ENCODE results near the gene ADH1B.
"Not testable (repeated sequence)": the region's sequence is repeated elsewhere in the genome, so short reads cannot be mapped to it uniquely, and the experiment has no call there.

ADH1B gene

DNA sequence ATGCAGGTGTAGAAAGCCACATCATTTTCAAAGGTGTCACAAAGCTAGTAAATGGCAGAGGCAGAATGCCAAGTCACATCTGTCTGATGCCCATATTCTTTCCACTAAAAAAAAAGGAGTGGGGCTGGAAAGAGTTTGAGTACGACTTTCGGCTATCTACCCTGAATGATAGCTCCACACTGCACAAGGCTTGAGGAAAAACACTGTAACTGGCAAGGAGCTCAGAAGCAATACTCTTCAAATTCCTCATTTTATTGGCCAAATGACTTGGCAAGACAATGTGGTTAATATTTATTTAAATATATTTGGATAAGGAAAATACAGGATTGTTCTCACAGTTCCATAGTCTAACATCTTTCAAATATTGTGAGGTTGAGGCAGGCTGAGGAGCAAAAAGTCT is 36.7 kb upstream of the ADH1B start:
- H3K27ac ChIP-seq: no peak overlapping the region
- TF ChIP-seq, protein P1, sequence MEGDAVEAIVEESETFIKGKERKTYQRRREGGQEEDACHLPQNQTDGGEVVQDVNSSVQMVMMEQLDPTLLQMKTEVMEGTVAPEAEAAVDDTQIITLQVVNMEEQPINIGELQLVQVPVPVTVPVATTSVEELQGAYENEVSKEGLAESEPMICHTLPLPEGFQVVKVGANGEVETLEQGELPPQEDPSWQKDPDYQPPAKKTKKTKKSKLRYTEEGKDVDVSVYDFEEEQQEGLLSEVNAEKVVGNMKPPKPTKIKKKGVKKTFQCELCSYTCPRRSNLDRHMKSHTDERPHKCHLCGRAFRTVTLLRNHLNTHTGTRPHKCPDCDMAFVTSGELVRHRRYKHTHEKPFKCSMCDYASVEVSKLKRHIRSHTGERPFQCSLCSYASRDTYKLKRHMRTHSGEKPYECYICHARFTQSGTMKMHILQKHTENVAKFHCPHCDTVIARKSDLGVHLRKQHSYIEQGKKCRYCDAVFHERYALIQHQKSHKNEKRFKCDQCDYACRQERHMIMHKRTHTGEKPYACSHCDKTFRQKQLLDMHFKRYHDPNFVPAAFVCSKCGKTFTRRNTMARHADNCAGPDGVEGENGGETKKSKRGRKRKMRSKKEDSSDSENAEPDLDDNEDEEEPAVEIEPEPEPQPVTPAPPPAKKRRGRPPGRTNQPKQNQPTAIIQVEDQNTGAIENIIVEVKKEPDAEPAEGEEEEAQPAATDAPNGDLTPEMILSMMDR (IDR thresholded peaks at IDR 0.05): no peak
- no peak for TF ChIP-seq ZFX (IDR thresholded peaks at IDR 0.05; ENCODE audit: borderline replicate concordance)

DNA sequence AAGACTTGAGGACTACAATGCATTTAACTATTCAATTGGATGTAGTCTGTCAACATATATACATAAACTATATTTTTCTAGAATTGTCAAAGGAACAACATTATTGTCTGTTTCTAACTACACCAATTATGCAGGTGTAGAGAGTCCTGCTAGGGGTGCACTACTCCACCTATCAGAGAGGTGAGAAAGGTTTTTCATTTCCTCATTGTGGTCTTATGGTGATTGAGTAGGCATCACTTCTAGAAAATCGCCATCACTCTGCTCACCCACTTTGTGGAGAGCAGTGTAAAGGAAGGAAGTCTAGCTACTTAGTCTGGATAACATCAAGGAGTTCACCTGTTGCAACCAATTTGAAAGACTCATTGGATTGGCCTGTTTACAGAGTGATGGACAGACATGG is 35.8 kb upstream of the ADH1B start:
- no peak overlapping the region for H3K27ac ChIP-seq
- TF ChIP-seq, protein P1 (IDR thresholded peaks at IDR 0.05): no peak
- TF ChIP-seq ZFX (IDR thresholded peaks at IDR 0.05; ENCODE audit: borderline replicate concordance): no peak

DNA sequence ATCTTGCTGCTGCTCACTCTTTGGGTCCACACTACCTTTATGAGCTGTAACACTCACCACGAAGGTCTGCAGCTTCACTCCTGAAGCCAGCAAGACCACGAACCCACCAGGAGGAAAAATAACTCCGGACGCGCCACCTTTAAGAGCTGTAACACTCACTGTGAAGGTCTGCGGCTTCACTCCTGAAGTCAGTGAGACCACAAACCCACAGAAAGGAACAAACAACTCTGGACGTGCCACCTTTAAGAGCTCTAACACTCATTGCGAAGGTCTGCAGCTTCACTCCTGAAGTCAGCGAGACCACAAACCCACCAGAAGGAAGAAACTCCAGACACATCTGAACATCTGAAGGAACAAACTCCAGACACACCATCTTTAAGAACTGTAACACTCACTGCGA is 34.9 kb upstream of the ADH1B start:
- H3K27ac ChIP-seq: not testable (repeated sequence)

DNA sequence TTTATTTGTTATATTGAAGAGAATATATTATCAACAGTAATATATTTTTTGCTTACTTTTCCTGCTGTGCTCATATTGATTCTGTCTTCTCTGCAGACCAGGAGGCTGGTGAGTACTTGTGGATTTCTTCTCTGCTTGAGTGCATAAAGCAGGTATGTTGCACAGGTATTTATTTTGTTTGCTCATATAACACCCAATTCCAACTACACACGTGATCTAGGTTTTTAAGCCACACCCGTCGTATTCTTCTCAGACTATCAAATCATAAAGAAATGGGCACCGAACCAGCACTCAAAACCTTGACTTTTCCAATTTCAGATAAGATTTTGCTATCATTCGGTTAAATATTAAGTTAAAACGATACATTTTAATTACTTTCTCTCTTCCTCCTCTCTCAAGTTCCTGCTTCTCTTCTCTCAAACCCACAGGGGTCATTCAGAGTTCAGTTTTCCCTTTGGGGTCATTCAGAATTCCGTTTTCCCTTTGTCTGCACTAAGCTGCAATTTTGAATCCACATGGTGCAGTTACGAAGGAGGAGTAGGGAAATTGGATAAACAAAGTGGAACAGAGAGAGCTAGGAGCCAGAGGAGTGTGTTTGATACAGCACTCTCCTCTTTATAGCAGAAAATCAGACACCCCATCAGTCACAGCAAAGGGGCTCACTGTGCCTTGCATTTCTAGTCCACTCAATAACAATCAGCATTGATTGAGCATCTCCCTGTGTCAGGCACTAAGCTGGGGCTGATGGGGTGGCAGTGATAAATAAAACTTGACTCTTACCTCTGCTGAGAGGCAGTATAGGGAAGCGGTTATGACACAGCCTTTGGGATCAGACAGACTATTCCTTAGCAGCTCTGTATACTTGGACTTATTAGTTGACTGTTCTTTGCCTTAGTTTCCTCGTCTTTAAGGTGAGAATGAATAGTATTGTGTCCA is 31.7 kb upstream of the ADH1B start, which contains the start of gene ADH1C:
Gene ADH1C, minus strand, starts transcription at position 145 of the 936 bp plus-strand sequence. Its CDS starts 71 bp downstream, at position 74.
- no peak within 1 kb of the TSS for H3K27ac ChIP-seq
- TF ChIP-seq, protein P1 (IDR thresholded peaks at IDR 0.05): no peak
- no peak for TF ChIP-seq ZFX (IDR thresholded peaks at IDR 0.05; ENCODE audit: borderline replicate concordance)

DNA sequence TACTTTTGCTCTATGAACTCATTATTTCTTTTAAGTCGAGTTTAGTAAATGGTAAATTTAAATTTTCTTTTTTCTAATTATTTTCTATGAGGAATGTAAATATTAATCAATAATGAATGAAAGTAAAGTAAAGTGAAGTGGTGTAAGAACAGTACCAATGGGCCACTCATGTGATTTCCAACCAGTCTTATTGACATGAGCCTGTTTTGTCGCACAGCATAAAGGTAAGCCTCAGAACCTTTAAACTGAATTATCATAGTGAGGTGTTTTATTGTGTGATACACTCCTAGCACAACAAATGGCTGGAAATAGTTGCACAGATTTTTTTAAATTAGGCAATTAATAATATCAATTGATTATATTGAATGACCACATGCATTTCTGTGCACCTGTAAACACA is 30.3 kb upstream of the ADH1B start:
- TF ChIP-seq, protein P1 (IDR thresholded peaks at IDR 0.05): no peak
- no peak for TF ChIP-seq ZFX (IDR thresholded peaks at IDR 0.05; ENCODE audit: borderline replicate concordance)

DNA sequence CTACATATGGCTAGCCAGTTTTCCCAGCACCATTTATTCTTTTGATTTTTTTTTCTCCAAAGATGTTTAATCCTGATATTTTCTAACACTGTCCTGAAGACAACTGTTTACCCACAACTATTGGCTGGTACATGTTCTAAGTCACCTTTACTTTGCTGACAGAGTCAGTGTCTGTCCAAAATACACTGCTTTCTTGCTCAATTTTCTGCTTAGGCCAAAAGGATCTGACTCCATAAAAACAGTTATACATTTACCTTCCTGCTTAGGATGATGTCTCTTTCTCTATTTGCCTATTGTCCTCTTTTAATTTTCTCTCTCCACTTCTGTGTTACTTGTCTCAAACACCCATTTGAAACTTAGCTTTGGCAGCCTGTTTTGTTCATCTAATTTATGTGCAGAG is 28.1 kb upstream of the ADH1B start:
- no peak overlapping the region for H3K27ac ChIP-seq
- TF ChIP-seq ZFX (IDR thresholded peaks at IDR 0.05; ENCODE audit: borderline replicate concordance): no peak
- TF ChIP-seq, protein P1 (IDR thresholded peaks at IDR 0.05): no peak

More for the DNA sequence above, 30.3 kb upstream of the ADH1B start:
- H3K27ac ChIP-seq: no peak overlapping the region

DNA sequence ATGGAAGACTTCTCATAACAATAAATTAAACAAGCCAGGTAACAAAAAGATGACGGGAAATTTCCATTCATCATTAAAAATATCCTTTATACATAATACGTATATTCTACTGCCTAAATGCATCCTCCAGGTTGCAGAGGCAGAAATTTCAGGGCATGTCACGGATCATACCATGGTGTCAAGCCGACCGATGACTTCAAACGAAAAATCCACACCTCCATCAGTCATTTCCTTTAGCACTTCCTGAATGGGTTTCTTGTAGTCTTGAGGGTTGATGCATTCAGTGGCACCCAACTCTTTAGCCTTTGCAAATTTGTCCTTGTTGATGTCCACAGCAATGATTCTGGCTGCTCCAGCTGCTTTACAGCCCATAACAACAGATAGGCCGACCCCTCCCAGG is 21.4 kb upstream of the ADH1B start:
- H3K27ac ChIP-seq: not testable (repeated sequence)

DNA sequence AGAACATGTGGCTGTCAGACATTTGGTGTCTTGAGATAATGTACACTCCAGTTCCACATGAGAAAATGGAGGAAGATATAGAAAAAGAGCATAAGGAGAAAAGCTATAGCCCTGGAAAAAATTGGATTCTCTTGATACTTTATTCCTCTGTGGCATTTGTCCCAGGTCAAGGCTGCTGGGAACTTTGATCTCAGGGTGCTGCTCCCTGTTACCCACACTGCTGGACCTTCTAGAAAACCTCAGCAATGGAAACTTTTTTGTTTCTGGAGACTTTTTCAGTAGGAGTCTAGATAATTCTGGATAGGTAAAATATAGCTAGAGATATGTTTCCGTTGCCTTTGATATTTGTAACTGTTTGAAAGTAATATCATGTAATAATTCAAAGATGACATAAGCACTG is 20.2 kb upstream of the ADH1B start:
- H3K27ac ChIP-seq: no peak overlapping the region
- no peak for TF ChIP-seq ZFX (IDR thresholded peaks at IDR 0.05; ENCODE audit: borderline replicate concordance)
- TF ChIP-seq, protein P1 (IDR thresholded peaks at IDR 0.05): no peak
